Measurements from ENCODE around the gene SPRN. TPM values are rescaled to one million over a fixed set of nuclear protein-coding genes. Genes with fewer than 3 reads are reported as not detected.
"Not testable (repeated sequence)": the region's sequence is repeated elsewhere in the genome, so short reads cannot be mapped to it uniquely, and the experiment has no call there.

The SPRN gene
- total RNA-seq, 1 donor from 2014 or later, result 0.82 TPM

- DNase-seq, result no peak
Observed at GRCh38 chr10:133405272-133405671, 19.2 kb downstream of the SPRN start.

GRCh38 chr10:133403784-133404183, 20.6 kb downstream of the SPRN start:
- DNase-seq, result no peak

- DNase-seq, result no peak
Observed at GRCh38 chr10:133403359-133403758, 21.1 kb downstream of the SPRN start.

DNA sequence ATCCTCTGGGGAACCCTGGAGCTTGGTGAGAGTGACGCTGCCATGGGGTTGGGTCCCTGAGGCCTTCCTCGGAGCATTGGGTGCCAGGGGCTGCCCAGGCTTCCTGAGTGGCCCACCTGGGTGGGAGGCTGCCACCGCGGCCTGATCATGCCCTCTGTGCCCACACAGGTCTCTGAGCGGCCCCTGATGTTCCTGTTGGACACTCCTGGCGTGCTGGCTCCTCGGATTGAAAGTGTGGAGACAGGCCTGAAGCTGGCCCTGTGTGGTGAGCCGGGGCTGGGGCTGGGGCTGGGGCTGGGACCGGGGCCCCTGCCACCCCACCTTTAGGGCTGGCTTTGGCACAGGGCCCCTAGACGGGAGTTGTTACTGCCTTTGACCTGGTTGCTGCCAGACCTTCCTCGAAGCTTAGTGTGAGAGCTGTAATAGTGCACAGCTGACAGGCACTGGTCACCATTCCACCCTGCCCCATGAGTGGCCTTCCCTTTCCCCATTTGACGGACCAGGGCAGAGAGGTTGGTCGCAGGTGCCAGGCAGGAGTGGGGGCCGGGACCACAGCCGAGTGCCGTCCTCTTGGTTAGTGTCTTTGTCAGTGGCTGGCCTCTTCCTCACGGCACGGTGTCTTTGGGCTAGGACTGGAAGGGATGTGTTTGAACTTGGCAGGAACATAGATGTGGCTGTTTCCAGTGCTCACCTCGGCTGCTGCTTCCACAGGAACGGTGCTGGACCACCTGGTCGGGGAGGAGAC, 22.3 kb downstream of the SPRN start:
- DNase-seq, result no peak

DNA sequence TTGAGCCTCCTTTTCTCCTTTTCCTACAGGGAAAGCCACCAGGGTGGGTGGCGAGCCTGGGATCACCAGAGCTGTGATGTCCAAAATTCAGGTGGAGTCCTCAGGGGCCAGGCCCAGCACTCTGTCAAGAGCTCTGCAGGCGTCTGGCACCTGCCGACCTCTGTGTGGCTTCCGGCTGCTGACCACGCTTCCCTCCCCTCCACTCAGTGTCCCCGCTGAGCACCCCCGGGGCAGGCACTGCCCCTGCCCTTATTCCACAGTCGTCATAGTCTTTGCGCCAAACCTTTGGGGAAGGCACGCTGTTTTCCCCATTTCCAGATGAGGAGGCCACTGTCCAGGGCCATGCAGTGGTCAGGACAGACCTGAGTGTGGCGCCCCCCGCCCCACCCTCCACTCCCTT, 22.9 kb downstream of the SPRN start:
- DNase-seq, result no peak

GRCh38 chr10:133400624-133401424, 23.6 kb downstream of the SPRN start:
- no peak for DNase-seq

DNA sequence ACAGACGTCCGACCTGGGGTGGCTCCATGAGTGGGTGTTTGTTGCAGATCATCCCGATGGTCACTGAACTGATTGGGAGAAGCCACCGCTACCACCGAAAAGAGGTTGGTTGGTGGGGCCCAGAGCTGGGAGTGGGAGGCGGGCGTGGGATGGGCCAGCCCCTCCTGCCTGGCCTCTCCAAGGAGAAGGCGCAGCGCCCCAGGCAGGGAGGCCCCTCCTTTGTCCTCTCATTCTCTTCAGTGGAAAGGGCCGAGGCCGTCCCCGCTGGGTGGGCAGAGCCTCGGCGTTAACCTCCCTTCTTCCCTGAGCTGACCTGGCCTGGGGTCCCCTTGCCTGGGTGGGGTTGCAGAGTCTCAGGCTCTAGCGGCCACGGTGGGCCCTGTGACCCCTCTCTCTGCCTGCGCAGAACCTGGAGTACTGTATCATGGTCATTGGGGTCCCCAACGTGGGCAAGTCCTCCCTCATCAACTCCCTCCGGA, 25.3 kb downstream of the SPRN start:
- no peak for DNase-seq

DNA sequence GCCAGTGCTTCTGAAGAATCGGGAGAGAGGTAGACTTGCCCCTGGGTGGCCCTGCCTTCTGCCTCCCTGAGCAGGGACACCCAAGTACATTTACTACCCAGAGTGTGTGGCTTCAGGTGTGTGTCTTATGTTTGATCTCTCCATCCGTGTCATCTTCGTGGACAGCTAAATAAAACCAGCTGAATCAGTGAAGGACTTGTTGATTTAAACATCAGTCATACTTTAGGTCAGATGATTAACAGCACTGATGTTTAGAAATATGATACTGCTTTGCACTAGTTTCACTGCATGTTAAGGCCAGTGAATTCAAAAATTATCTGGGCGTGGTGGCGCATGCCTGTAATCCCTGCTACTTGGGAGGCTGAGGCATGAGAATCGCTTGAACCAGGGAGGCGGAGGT, 26.5 kb downstream of the SPRN start:
- no peak for DNase-seq

DNA sequence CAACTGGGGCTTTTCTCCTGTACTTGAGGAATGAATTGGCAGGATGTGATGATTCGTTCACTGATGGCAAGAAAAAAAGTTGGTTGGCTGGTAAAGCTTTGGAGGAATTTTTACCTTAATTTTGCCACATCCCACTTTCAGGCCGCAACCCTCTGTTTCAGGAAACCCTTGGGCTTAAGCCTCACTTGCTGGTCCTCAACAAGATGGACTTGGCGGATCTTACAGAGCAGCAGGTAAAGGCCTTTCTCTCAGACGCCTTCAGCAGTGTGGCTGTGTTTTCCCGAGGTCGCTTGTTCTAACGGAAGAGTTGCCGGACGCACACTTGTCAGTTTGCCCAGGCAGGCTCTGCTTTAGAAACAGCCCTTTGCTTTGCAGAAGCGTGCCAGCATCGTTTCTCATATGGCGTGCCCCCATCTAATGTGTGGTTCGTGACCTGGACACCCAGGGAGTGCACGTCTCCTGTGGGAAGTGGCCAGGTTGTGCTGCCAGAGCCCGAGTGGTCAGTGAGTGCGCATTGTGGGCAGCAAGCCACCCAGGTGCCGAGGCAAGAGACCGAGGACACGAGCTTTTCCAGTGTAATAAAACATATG, 28.3 kb downstream of the SPRN start:
- no peak for DNase-seq

GRCh38 chr10:133394801-133395221, 29.6 kb downstream of the SPRN start:
- DNase-seq, result no peak

GRCh38 chr10:133394064-133394663, 30.3 kb downstream of the SPRN start, which contains the start of gene MTG1:
MTG1 (plus strand) TSS chr10:133394157; CDS start chr10:133394221, 64 bp downstream.
- DNase-seq, result peak; percentile 98

DNA sequence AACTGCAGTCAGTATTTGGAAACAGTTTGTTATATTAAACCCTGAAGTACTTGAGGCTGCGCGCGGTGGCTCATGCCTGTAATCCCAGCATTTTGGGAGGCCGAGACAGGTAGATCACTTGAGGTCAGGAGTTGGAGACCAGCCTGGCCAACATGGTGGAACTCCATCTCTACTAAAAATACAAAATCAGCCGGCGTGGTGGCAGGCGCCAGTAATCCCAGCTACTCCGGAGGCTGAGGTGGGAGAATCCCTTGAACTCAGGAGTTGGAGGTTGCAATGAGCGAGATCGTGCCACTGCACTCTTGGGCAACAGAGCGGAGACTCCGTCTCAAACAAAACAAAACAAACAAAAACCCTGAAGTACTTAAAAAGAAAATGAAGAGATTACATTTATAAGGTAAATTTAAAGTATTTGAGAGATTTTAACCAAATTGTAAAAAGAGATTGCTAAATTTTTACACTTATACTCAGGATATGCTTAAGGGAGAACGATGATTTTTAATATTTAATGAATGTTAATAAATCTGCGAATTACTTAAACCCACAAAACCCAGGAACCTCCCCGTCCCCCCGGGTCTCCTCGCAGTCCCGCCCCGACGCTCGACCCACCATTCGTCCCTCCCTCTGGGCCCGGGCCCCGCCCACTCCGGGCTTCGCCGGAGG, 30.9 kb downstream of the SPRN start:
- DNase-seq, result no peak

GRCh38 chr10:133391761-133392518, 32.5 kb downstream of the SPRN start:
- DNase-seq, result no peak

GRCh38 chr10:133391249-133391635, 33.2 kb downstream of the SPRN start:
- DNase-seq, result no peak

DNA sequence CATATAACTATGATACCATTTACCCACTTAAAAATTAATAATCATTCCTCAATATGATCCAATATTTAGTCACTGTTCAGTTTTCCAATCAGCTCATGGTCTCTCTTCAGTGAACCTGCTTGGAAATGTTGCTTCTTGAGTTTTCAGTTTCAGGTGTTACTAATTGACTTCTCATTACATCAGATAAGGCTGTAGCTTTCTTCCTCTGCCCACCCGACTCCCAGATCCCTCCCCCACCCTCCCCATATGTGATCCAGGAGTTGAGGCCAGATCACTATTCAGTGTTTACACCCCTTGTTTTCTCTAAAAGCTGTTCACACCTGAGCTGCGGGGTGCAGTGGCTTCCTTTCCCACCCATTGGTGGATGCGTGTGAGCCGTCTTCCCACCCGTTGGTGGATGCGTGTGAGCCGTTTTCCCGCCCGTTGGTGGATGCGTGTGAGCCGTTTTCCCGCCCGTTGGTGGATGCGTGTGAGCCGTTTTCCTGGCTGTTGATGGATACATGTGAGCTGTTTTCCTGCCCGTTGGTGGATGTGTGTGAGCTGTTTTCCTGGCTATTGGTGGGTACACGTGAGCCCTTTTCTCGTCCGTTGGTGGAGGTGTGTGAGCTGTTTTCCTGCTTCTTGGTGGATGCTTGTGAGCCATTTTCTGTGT, 33.7 kb downstream of the SPRN start:
- no peak for DNase-seq

DNA sequence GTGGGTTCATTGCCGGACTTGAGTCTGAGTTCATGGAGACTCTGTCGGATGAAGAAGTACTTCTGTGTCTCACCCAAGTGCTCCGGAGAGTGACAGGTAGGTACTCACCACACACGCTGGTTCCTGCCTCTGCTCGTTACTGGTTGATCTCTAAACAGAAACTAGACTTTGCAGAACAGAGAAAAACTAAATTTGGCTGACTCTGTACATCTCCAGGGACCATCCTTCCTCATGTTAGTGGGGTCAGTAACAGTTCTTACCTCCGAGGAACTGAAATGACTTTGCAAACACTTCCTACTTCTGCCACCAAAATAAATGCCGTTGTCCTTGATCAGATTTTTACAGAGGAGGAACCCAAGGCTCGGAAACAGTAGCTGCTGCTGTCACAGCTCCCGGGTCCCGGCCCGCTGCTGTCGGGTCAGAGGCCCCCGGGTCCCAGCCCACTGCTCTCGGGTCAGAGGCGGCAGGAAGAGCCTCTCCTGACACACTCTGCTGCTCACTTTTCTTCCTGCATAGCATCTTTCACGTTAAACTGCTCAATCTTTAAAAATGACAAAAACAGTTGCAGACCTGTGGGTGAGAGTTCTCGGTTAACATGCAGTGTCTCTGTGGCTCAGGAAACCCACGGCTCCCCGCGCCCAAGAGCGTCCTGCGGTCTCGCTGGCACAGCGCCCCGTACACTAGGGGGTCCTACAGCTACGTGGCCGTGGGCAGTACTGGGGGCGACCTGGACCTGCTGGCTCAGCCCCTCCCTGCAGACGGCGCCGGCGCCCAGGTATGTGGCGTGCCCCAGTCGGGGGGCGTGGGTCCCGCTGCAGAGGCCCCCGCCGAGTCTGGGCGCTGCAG, 35.2 kb downstream of the SPRN start:
- DNase-seq, result no peak

DNA sequence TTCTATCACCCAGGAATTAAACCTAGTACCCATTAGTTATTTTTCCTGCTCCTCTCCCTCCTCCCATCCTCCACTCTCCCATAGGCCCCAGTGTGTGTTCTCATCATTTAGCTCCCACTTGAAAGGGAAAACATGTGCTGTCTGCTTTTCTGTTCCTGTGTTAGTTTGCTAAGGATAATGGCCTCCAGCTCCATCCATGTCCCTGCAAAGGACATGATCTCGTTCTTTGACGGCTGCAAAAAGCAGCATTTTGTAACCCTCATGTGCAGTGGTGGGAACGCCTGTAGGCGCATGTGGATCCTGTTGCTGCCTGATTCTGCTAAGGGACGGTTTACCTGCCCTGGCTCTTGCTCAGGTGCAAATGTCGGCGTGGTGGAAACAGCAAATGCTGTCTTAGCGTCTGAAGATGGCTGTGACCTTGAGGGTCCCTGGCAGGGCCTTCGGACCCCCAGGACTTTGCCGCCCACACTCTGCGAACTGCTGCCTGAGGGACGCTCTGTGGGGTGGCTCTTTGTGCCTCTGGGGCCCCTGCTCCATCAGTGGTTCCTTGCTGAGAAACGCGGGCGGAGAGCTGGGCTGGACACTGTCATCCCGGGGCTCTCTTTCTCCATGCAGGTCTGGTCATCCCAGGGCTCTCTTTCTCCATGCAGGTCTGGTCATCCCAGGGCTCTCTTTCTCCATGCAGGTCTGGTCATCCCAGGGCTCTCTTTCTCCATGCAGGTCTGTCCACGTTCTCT, 36.0 kb downstream of the SPRN start:
- no peak for DNase-seq

GRCh38 chr10:133386951-133387350, 37.5 kb downstream of the SPRN start:
- DNase-seq, result not testable (repeated sequence)

GRCh38 chr10:133385214-133385613, 39.2 kb downstream of the SPRN start:
- DNase-seq, result no peak
